HepG2 (cell line): Measurements from ENCODE around the gene ALK. TPM values are rescaled to one million over a fixed set of nuclear protein-coding genes. Genes with fewer than 3 reads are reported as not detected.

Experiments used
- ELF1 ChIP-seq: sonication (generic); formaldehyde crosslinking; IDR thresholded peaks from 2 replicates; pipeline ENCODE4 v1.4.0; 2020; ENCODE audit warnings: missing genetic modification reagents
- EP300 ChIP-seq, 3 experiments: sonication (generic) in 1 of 3; formaldehyde crosslinking in 1 of 3; IDR thresholded peaks; 2 replicates each; pipeline versions ENCODE4 v1.5.1 to v1.6.1; 2011 to 2020; ENCODE audit warnings: low read depth in 2 of 3, low read length in 2 of 3, borderline replicate concordance in 1 of 3, improper control_type of control experiment in 1 of 3, mild to moderate bottlenecking in 1 of 3, missing genetic modification reagents in 1 of 3, moderate library complexity in 1 of 3
- NFIB ChIP-seq: sonication (generic); formaldehyde crosslinking; IDR thresholded peaks from 2 replicates; pipeline ENCODE4 v1.9.0; 2021; ENCODE audit warnings: missing genetic modification reagents, mild to moderate bottlenecking, borderline replicate concordance
- TFE3 ChIP-seq: IDR thresholded peaks from 2 replicates; pipeline ENCODE4 v1.6.1; 2016
- UBTF ChIP-seq: sonication (generic); formaldehyde crosslinking; IDR thresholded peaks from 2 replicates; pipeline ENCODE4 v1.4.0; 2020; ENCODE audit warnings: mild to moderate bottlenecking, missing genetic modification reagents
- ZBTB10 ChIP-seq: sonication (generic); formaldehyde crosslinking; IDR thresholded peaks from 2 replicates; pipeline ENCODE4 v1.4.0; 2020; ENCODE audit warnings: missing genetic modification reagents, borderline replicate concordance
- ZNF773 ChIP-seq: sonication (generic); formaldehyde crosslinking; IDR thresholded peaks from 2 replicates; pipeline ENCODE4 v1.4.0; 2020; ENCODE audit warnings: missing genetic modification reagents, borderline replicate concordance
- polyA plus RNA-seq, 8 experiments: library from polyadenylated mRNA; depleted of rRNA in 3 of 8; stranded (reverse) in 7 of 8; unstranded in 1 of 8; fragments of >200 nt; fragmentation: Illumina TruSeq in 4 of 8; extraction: Trizol in 4 of 8; gene quantifications; 2 replicates each; pipeline versions ENCODE4 v1.2.1 to v1.2.3, GENCODE V29; 2011 to 2016; ENCODE audit warnings: low read depth in 4 of 8, missing spikeins in 1 of 8, mixed read lengths in 1 of 8; ENCODE audit not compliant: insufficient read depth in 1 of 8
- total RNA-seq, 5 experiments: library from RNA; depleted of rRNA; stranded (reverse); fragments of >200 nt; fragmentation: Illumina TruSeq; extraction: Trizol; gene quantifications; 2 replicates each; pipeline ENCODE4 v1.2.3, GENCODE V29; 2016; ENCODE audit warnings: low read depth in 1 of 5

Gene ALK
- total and polyA plus RNA-seq, 2 of the 13 experiments (the other 11 are each of a cell fraction or from before 2014, with no cell fraction given): not detected

- no peak for TF ChIP-seq ZBTB10 (CRISPR knock-in tag)
- no peak for TF ChIP-seq TFE3
- no peak for TF ChIP-seq ELF1 (CRISPR knock-in tag)
- no peak for TF ChIP-seq NFIB (CRISPR knock-in tag)
- no peak for TF ChIP-seq ZNF773
- TF ChIP-seq UBTF: no peak
- TF ChIP-seq EP300 (IDR thresholded peaks at IDR 0.05; ENCODE audit: low read depth in 2 of 2, low read length in 2 of 2): no peak
- TF ChIP-seq EP300 (CRISPR knock-in tag; IDR thresholded peaks at IDR 0.05; ENCODE audit: borderline replicate concordance): no peak
These were observed 418.9 kb downstream of the ALK start (continued) for GRCh38 chr2:29502460-29502911.
